Upper lobe of left lung (tissue), 6 donors: ENCODE results near the gene PWWP2B. TPM values are rescaled to one million over a fixed set of nuclear protein-coding genes. Genes with fewer than 3 reads are reported as not detected.

Source experiments
- ATAC-seq, 2 donors: fragments of 200-7000 bp; cut with Tn5 transposase; one replicate each; pipeline ENCODE4 v1.9.1; 2022; ENCODE audit warnings: mild to moderate bottlenecking in 2 of 2, moderate library complexity in 2 of 2; ENCODE audit not compliant: low FRiP score in 2 of 2
- DNase-seq, 2 donors: peaks; one replicate each; pipeline ENCODE4 v3.0.0-alpha.2; 2019 to 2020
- H3K27ac ChIP-seq, 4 donors: fragments of 200-600 bp; sonication (generic); one replicate each; pipeline ENCODE4 v1.5.1; 2016 to 2019
- H3K27me3 ChIP-seq, 4 donors: fragments of 200-600 bp; sonication (generic); one replicate each; pipeline ENCODE4 v1.5.1; 2017 to 2019
- H3K36me3 ChIP-seq, 4 donors: fragments of 200-600 bp; sonication (generic); one replicate each; pipeline ENCODE4 v1.5.1; 2016 to 2019
- H3K4me1 ChIP-seq, 4 donors: fragments of 200-600 bp; sonication (generic); one replicate each; pipeline ENCODE4 v1.5.1; 2018 to 2019
- H3K4me3 ChIP-seq, 4 donors: fragments of 200-600 bp; sonication (generic); one replicate each; pipeline ENCODE4 v1.5.1; 2017 to 2019; ENCODE audit warnings: mild to moderate bottlenecking in 2 of 4, moderate library complexity in 1 of 4
- H3K9me3 ChIP-seq, 4 donors: fragments of 200-600 bp; sonication (generic); one replicate each; pipeline ENCODE4 v1.5.1; 2018 to 2019
- EP300 ChIP-seq, 4 donors: sonication (generic); formaldehyde crosslinking; IDR thresholded peaks; one replicate each; pipeline ENCODE4 v1.5.1; 2017; ENCODE audit warnings: antibody characterized with exemption in 4 of 4, control low read depth in 2 of 4
- POLR2A ChIP-seq, 4 donors: fragments of 450-650 bp; IDR thresholded peaks; one replicate each; pipeline ENCODE4 v1.5.1; 2016 to 2017; ENCODE audit warnings: antibody characterized with exemption in 4 of 4, mild to moderate bottlenecking in 2 of 4
- POLR2AphosphoS5 ChIP-seq, 2 donors: sonication (generic); formaldehyde crosslinking; IDR thresholded peaks; one replicate each; pipeline ENCODE4 v1.5.1; 2017; ENCODE audit warnings: antibody characterized with exemption in 2 of 2
- WGBS, 2 donors: methylation state at CpG; one replicate each; pipeline ENCODE4 v1.1.5; 2017 to 2018; 5-methylcytosine and 5-hydroxymethylcytosine counted together
- total RNA-seq, 6 donors: library from RNA; depleted of rRNA in 4 of 6; stranded (reverse); fragments of >200 nt in 4 of 6; gene quantifications; one replicate each; pipeline versions ENCODE4 v1.1.0 to v1.2.1, GENCODE V29; 2016 to 2021
- TF ChIP-seq, protein P1 (sequence below), 6 experiments: fragments of 450-650 bp in 4 of 6; fragments of 200-600 bp in 2 of 6; sonication (generic) in 2 of 6; IDR thresholded peaks; one replicate each; pipeline ENCODE4 v1.5.1; 2016 to 2019; ENCODE audit warnings: antibody characterized with exemption in 6 of 6
- donor health status: DM: no; HTN: no; CAD: no; lungs with moderate emphysema.
- donor health status: DM: no; HTN: yes; CAD: no; lungs with severe emphysema.

PWWP2B gene
- total RNA-seq, 6 donors from 2014 or later = 20.2 to 54.4 (median 32.9) TPM

DNA sequence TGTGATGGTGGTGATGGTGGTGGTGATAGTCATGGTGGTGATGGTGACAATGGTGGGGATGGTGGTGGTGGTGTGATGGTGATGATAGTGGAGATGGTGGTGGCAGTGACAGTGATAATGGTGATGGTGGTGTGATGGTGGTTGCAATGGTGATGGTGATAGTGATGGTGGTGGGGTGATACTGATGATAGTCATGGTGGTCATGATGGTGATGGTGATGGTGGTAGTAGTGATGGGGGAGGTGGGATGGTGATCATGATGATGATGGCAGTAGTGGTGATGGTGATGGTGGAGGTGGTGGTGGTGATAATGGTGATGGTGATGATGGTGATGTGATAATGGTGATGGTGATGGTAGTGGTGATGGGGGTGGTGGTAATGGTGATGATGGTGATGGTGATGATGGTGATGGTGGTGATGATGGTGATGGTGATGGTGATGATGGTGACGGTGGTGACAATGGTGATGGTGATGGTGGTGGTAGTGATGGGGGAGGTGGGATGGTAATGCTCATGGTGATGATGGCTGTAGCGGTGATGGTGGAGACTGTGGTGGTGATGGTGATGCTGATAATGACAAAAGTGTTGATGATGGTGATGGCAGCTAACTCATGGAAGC, 4.7 kb upstream of the PWWP2B start:
- H3K4me1 ChIP-seq = peaks cover 25 to 37% (median 30%) of the 10 kb centered on the region in 4 donors
- H3K9me3 ChIP-seq = no peaks in the 10 kb centered on the region
- DNase-seq (peak in 1 of 2 donors; percentile 3), ATAC-seq (no peak)
- 85 to 86% methylated on average over 2 of the region's 2 CpGs for WGBS, 2 donors
- no peaks in the 10 kb centered on the region for H3K27me3 ChIP-seq
- H3K36me3 ChIP-seq = no peaks in the 10 kb centered on the region
- no peak overlapping the region for H3K27ac ChIP-seq
- TF ChIP-seq EP300 (IDR thresholded peaks at IDR 0.05) (no peak), POLR2A (IDR thresholded peaks at IDR 0.05) (no peak)
- TF ChIP-seq, protein P1, sequence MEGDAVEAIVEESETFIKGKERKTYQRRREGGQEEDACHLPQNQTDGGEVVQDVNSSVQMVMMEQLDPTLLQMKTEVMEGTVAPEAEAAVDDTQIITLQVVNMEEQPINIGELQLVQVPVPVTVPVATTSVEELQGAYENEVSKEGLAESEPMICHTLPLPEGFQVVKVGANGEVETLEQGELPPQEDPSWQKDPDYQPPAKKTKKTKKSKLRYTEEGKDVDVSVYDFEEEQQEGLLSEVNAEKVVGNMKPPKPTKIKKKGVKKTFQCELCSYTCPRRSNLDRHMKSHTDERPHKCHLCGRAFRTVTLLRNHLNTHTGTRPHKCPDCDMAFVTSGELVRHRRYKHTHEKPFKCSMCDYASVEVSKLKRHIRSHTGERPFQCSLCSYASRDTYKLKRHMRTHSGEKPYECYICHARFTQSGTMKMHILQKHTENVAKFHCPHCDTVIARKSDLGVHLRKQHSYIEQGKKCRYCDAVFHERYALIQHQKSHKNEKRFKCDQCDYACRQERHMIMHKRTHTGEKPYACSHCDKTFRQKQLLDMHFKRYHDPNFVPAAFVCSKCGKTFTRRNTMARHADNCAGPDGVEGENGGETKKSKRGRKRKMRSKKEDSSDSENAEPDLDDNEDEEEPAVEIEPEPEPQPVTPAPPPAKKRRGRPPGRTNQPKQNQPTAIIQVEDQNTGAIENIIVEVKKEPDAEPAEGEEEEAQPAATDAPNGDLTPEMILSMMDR (IDR thresholded peaks at IDR 0.05) = no peak
- H3K4me3 ChIP-seq = no peak overlapping the region

DNA sequence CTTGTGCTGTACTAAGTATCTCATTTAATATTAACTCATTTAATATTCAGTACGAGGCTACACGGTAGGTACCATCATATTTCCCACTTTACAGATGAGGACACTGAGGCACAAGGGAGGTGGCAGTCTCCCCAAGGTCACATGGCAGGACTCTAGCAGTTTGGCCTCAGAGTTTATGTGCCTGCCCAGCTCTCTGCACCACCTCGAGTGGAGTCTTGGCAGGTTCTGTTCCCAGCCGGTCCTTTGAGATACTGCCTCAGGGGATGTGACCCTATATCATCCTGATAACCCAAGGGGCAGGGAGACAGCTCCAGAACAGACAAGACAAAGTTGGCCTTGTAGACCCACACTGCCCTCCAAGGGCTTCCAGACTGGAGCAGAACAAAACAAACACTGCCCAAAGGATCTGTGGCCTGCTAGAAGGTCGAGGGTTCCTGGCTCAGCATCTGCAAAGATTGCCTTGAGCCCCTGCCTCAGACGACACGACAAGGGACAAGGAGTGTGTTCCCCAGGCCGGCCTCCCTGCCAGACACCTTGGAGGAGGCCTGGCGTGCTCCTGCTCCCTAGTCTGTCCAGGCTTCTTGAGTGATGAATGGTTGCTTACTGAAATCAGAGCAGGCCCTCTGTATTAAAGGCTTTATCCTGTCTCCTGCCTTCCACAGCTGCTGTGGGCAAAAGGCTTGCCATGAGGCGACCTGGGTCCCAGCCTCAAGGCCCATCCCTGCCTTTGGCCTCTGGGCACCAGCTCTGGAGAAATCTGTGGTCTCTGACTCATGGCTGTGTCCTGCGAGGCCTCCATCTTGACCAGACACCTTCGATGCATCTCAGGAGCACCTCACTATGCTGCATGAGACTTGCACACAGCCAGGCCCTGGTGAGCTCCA, 3.9 kb upstream of the PWWP2B start:
- no peak for ATAC-seq
- Histone ChIP-seq H3K4me3 (no peak overlapping the region), H3K9me3 (no peaks in the 10 kb centered on the region), H3K27me3 (no peaks in the 10 kb centered on the region), H3K36me3 (no peaks in the 10 kb centered on the region), H3K4me1 (peaks cover 22 to 38% (median 32%) of the 10 kb centered on the region in 4 donors), H3K27ac (no peak overlapping the region)
- DNase-seq = no peak
- TF ChIP-seq, protein P1 (IDR thresholded peaks at IDR 0.05) = no peak
- TF ChIP-seq POLR2AphosphoS5 (IDR thresholded peaks at IDR 0.05) (no peak), POLR2A (IDR thresholded peaks at IDR 0.05) (no peak), EP300 (IDR thresholded peaks at IDR 0.05) (no peak)
- WGBS, 2 donors = 87 to 88% methylated on average over 7 to 9 of the region's 12 CpGs

DNA sequence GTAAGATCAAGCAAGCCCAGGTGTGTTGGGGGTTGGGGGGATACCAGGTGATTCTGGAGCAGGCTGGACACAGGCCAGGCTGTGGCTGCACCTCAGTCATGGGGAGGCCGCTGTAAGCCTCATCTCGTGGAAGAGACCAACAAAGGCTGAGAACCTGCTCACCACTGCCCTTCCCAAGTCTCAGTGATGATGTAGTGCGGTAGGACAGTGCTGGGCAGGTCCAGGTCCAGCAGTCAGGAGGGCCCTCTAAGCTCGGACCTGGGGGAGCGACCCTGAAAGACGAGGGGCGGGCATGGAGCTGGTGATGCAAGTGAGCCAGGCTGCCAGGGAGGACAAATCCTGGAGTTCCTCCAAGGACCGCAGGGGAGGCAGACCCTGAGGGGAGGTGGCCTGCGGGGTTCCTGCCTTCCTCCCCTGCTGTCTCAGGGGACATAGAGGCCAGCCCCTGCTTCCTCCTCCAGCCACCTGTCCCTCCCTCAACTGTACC, 3.3 kb upstream of the PWWP2B start:
- DNase-seq = no peak
- ATAC-seq = no peak
- 81 to 82% methylated on average over 6 to 9 of the region's 9 CpGs for WGBS, 2 donors
- Histone ChIP-seq H3K4me1 (peaks cover 28 to 44% (median 38%) of the 10 kb centered on the region in 4 donors), H3K4me3 (no peak overlapping the region), H3K9me3 (no peaks in the 10 kb centered on the region), H3K27me3 (no peaks in the 10 kb centered on the region), H3K36me3 (no peaks in the 10 kb centered on the region), H3K27ac (no peak overlapping the region)
- no peak for TF ChIP-seq EP300 (IDR thresholded peaks at IDR 0.05)
- TF ChIP-seq, protein P1 (IDR thresholded peaks at IDR 0.05) = no peak
- TF ChIP-seq POLR2AphosphoS5 (IDR thresholded peaks at IDR 0.05) = no peak
- TF ChIP-seq POLR2A (IDR thresholded peaks at IDR 0.05) = no peak

DNA sequence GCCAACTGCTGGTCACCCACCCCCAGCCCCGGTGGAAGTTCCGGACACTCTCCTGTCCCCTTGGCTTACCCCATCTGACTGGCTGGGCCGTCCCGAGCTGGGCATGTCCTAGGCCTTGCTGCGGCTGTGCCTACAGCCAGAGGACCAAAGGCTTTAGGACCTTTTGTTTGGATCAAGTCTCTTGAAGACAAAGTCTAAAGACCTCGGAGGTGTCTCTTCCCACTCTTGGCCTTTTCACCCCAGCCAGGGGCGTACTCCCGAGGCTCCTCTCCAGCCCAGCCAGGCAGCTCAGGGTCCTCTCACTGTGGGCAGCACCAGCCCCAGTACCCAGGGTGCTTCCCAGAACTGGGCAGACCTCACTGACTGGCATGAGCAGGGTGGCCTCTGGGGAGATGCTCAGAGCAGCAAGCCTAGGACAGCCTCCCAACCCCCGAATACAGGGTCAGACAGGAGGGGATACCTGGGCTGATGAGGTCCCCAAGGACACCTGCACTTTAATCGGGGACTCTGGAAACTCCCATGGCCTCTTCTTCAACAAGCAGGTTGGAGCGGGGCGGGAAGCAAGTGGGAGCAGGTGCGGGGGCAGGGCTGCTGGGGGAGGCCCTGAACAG, 2.7 kb upstream of the PWWP2B start:
- Histone ChIP-seq H3K27me3 (no peaks in the 10 kb centered on the region), H3K9me3 (no peaks in the 10 kb centered on the region), H3K4me1 (peaks cover 28 to 44% (median 38%) of the 10 kb centered on the region in 4 donors), H3K36me3 (no peaks in the 10 kb centered on the region), H3K4me3 (no peak overlapping the region), H3K27ac (peak overlapping the region in 3 of 4 donors; percentile 92 to 99 (median 92))
- no peak for ATAC-seq
- WGBS, 2 donors = 87 to 92% methylated on average over 9 to 13 of the region's 13 CpGs
- peak in 1 of 2 donors; percentile 56 for DNase-seq
- TF ChIP-seq POLR2AphosphoS5 (IDR thresholded peaks at IDR 0.05) = no peak
- TF ChIP-seq EP300 (IDR thresholded peaks at IDR 0.05) = no peak
- no peak for TF ChIP-seq POLR2A (IDR thresholded peaks at IDR 0.05)
- TF ChIP-seq, protein P1 (IDR thresholded peaks at IDR 0.05) = no peak
